Fibroblast of lung (primary cell): ENCODE measurements around the gene ZNF546.

Experiments used
- EZH2 ChIP-seq: IDR thresholded peaks from 2 replicates; pipeline ENCODE4 v1.5.1; 2012; ENCODE audit warnings: low read length, control low read depth, mild to moderate bottlenecking; ENCODE audit errors: missing control alignments
- TF ChIP-seq, protein P1 (sequence below), 2 donors: IDR thresholded peaks in 1 of 2; conservative IDR thresholded peaks in 1 of 2; 1 replicate in 1 of 2; 2 replicates in 1 of 2; pipeline ENCODE4 v1.5.1; 2011 to 2012; ENCODE audit warnings: low read length in 2 of 2, control low read depth in 1 of 2, inconsistent platforms in 1 of 2, low read depth in 1 of 2, mild to moderate bottlenecking in 1 of 2

- no peak for TF ChIP-seq EZH2
- TF ChIP-seq, protein P1, sequence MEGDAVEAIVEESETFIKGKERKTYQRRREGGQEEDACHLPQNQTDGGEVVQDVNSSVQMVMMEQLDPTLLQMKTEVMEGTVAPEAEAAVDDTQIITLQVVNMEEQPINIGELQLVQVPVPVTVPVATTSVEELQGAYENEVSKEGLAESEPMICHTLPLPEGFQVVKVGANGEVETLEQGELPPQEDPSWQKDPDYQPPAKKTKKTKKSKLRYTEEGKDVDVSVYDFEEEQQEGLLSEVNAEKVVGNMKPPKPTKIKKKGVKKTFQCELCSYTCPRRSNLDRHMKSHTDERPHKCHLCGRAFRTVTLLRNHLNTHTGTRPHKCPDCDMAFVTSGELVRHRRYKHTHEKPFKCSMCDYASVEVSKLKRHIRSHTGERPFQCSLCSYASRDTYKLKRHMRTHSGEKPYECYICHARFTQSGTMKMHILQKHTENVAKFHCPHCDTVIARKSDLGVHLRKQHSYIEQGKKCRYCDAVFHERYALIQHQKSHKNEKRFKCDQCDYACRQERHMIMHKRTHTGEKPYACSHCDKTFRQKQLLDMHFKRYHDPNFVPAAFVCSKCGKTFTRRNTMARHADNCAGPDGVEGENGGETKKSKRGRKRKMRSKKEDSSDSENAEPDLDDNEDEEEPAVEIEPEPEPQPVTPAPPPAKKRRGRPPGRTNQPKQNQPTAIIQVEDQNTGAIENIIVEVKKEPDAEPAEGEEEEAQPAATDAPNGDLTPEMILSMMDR (conservative IDR thresholded peaks at IDR 0.05 in 1 of 2, IDR thresholded peaks at IDR 0.05 in 1 of 2; ENCODE audit: low read depth in 1 of 2, low read length in 2 of 2): no peak
These were observed 9.7 kb upstream of the ZNF546 start for GRCh38 chr19:39987167-39987566.
